Upper lobe of left lung (tissue), 6 donors: Measurements from ENCODE around the gene NOP9. TPM values are rescaled to one million over a fixed set of nuclear protein-coding genes. Genes with fewer than 3 reads are reported as not detected.

Experiments used
- ATAC-seq, 2 donors: fragments of 200-7000 bp; cut with Tn5 transposase; one replicate each; pipeline ENCODE4 v1.9.1; 2022; ENCODE audit warnings: mild to moderate bottlenecking in 2 of 2, moderate library complexity in 2 of 2; ENCODE audit not compliant: low FRiP score in 2 of 2
- DNase-seq, 2 donors: peaks; one replicate each; pipeline ENCODE4 v3.0.0-alpha.2; 2019 to 2020
- H3K27ac ChIP-seq, 4 donors: fragments of 200-600 bp; sonication (generic); one replicate each; pipeline ENCODE4 v1.5.1; 2016 to 2019
- H3K27me3 ChIP-seq, 4 donors: fragments of 200-600 bp; sonication (generic); one replicate each; pipeline ENCODE4 v1.5.1; 2017 to 2019
- H3K36me3 ChIP-seq, 4 donors: fragments of 200-600 bp; sonication (generic); one replicate each; pipeline ENCODE4 v1.5.1; 2016 to 2019
- H3K4me1 ChIP-seq, 4 donors: fragments of 200-600 bp; sonication (generic); one replicate each; pipeline ENCODE4 v1.5.1; 2018 to 2019
- H3K4me3 ChIP-seq, 4 donors: fragments of 200-600 bp; sonication (generic); one replicate each; pipeline ENCODE4 v1.5.1; 2017 to 2019; ENCODE audit warnings: mild to moderate bottlenecking in 2 of 4, moderate library complexity in 1 of 4
- H3K9me3 ChIP-seq, 4 donors: fragments of 200-600 bp; sonication (generic); one replicate each; pipeline ENCODE4 v1.5.1; 2018 to 2019
- EP300 ChIP-seq, 4 donors: sonication (generic); formaldehyde crosslinking; IDR thresholded peaks; one replicate each; pipeline ENCODE4 v1.5.1; 2017; ENCODE audit warnings: antibody characterized with exemption in 4 of 4, control low read depth in 2 of 4
- POLR2A ChIP-seq, 4 donors: fragments of 450-650 bp; IDR thresholded peaks; one replicate each; pipeline ENCODE4 v1.5.1; 2016 to 2017; ENCODE audit warnings: antibody characterized with exemption in 4 of 4, mild to moderate bottlenecking in 2 of 4
- POLR2AphosphoS5 ChIP-seq, 2 donors: sonication (generic); formaldehyde crosslinking; IDR thresholded peaks; one replicate each; pipeline ENCODE4 v1.5.1; 2017; ENCODE audit warnings: antibody characterized with exemption in 2 of 2
- WGBS, 2 donors: methylation state at CpG; one replicate each; pipeline ENCODE4 v1.1.5; 2017 to 2018; 5-methylcytosine and 5-hydroxymethylcytosine counted together
- total RNA-seq, 6 donors: library from RNA; depleted of rRNA in 4 of 6; stranded (reverse); fragments of >200 nt in 4 of 6; gene quantifications; one replicate each; pipeline versions ENCODE4 v1.1.0 to v1.2.1, GENCODE V29; 2016 to 2021
- TF ChIP-seq, protein P1 (sequence below), 6 experiments: fragments of 450-650 bp in 4 of 6; fragments of 200-600 bp in 2 of 6; sonication (generic) in 2 of 6; IDR thresholded peaks; one replicate each; pipeline ENCODE4 v1.5.1; 2016 to 2019; ENCODE audit warnings: antibody characterized with exemption in 6 of 6
- donor health status: DM: no; HTN: no; CAD: no; lungs with moderate emphysema.
- donor health status: DM: no; HTN: yes; CAD: no; lungs with severe emphysema.

Gene NOP9
- total RNA-seq, 6 donors from 2014 or later, result 13.3 to 31.4 (median 22.6) TPM

DNA sequence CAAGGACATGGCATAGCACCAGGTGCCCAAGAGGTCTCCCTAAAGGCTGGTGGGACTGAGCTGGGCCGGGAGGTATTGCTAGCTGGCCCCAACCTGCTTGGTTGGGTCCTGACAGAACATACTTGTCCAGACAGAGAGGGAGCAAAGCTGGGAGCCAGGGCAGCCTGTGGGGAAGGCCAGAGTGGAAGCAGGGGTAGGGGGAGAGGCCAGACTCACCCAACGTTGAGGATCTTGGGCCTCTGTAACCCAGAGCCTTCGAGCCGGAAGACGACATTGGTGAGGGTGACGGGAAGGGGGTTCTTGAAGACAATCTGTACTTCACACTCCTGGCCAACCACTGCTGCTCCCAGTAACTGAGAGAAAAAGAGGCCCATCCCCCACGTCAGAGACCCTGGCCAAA is 45.7 kb upstream of the NOP9 start:
- Histone ChIP-seq H3K4me3 (no peak overlapping the region), H3K27ac (no peak overlapping the region), H3K27me3 (no peaks in the 10 kb centered on the region), H3K4me1 (peaks cover 0 to 10% (median 5%) of the 10 kb centered on the region in 4 donors), H3K36me3 (peaks cover 0 to 19% (median 9%) of the 10 kb centered on the region in 4 donors), H3K9me3 (no peaks in the 10 kb centered on the region)
- DNase-seq, result no peak
- no peak for ATAC-seq
- 81 to 91% methylated on average over 6 to 7 of the region's 7 CpGs for WGBS, 2 donors
- TF ChIP-seq EP300 (IDR thresholded peaks at IDR 0.05) (no peak), POLR2A (IDR thresholded peaks at IDR 0.05) (no peak), POLR2AphosphoS5 (IDR thresholded peaks at IDR 0.05) (no peak)
- TF ChIP-seq, protein P1, sequence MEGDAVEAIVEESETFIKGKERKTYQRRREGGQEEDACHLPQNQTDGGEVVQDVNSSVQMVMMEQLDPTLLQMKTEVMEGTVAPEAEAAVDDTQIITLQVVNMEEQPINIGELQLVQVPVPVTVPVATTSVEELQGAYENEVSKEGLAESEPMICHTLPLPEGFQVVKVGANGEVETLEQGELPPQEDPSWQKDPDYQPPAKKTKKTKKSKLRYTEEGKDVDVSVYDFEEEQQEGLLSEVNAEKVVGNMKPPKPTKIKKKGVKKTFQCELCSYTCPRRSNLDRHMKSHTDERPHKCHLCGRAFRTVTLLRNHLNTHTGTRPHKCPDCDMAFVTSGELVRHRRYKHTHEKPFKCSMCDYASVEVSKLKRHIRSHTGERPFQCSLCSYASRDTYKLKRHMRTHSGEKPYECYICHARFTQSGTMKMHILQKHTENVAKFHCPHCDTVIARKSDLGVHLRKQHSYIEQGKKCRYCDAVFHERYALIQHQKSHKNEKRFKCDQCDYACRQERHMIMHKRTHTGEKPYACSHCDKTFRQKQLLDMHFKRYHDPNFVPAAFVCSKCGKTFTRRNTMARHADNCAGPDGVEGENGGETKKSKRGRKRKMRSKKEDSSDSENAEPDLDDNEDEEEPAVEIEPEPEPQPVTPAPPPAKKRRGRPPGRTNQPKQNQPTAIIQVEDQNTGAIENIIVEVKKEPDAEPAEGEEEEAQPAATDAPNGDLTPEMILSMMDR (IDR thresholded peaks at IDR 0.05), result no peak

DNA sequence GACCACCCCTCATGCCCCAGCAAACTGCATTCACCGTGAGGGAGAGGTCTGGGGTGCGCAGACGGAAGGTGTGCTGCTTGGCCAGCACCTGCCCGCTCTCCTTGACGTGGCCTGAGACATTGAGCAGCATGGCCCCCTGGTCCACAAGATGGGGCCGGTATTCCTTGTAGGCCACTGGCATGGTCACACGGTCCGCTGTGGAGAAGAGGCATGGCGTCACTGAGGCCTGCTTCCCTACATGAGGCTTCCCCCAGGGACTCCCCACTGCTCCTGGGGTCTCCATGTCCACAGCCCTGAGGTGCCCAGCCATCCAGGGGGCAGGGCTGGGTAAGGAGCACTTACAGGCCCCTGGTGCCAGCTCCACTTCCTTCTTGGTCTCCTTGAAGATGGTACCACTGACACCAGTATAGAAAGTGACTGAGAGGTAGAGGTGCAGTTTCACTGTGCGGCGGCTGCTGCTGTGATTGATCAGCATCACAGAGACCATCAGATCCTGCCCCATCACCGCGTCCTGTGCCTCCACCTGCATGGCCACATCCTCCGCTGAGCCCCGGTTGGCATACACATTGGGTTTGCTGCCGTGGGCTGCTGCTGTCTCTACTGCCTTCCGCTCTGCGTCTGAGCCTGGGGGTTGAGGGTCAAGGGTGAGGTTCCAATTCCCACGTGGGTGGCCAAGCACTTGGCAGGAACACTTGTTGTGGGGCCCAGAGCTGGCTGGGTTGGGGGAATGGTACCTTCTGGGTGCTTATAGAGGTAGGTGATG is 44.8 kb upstream of the NOP9 start:
- WGBS, 2 donors, result 94% methylated on average over 13 to 19 of the region's 19 CpGs
- TF ChIP-seq, protein P1 (IDR thresholded peaks at IDR 0.05), result no peak
- no peak for TF ChIP-seq POLR2A (IDR thresholded peaks at IDR 0.05)
- TF ChIP-seq POLR2AphosphoS5 (IDR thresholded peaks at IDR 0.05), result no peak
- TF ChIP-seq EP300 (IDR thresholded peaks at IDR 0.05), result no peak
- DNase-seq (no peak), ATAC-seq (no peak)
- Histone ChIP-seq H3K27me3 (no peaks in the 10 kb centered on the region), H3K27ac (no peak overlapping the region), H3K4me1 (peaks cover 0 to 19% (median 12%) of the 10 kb centered on the region in 4 donors), H3K9me3 (no peaks in the 10 kb centered on the region), H3K36me3 (peaks cover 0 to 19% (median 9%) of the 10 kb centered on the region in 4 donors), H3K4me3 (no peak overlapping the region)

DNA sequence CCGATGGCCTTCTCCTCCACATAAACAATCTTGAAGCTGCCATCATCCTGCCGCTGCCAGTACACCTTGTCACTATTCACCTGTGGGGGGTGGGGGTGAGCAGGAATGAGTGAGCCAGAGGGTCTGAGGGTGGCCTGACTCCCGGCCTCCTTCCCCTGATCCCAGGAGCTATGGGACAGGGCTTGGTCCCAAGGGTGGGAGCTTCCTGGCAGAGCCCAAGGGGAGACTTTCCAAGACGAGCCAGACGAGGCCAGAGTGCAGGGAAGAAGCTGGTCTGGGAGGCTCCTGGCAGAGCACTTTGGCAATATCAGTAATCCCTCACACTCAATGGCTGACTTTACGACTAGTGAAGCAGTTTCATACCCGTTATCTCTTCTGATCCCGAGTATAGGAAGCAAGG is 44.2 kb upstream of the NOP9 start:
- H3K9me3 ChIP-seq, result no peaks in the 10 kb centered on the region
- TF ChIP-seq EP300 (IDR thresholded peaks at IDR 0.05), result no peak
- no peak for TF ChIP-seq POLR2A (IDR thresholded peaks at IDR 0.05)
- no peak for TF ChIP-seq POLR2AphosphoS5 (IDR thresholded peaks at IDR 0.05)
- TF ChIP-seq, protein P1 (IDR thresholded peaks at IDR 0.05), result no peak
- H3K36me3 ChIP-seq, result peaks cover 0 to 19% (median 9%) of the 10 kb centered on the region in 4 donors
- DNase-seq, result no peak
- no peaks in the 10 kb centered on the region for H3K27me3 ChIP-seq
- peaks cover 0 to 19% (median 13%) of the 10 kb centered on the region in 4 donors for H3K4me1 ChIP-seq
- WGBS, 2 donors, result 91% methylated on average over 8 of the region's 8 CpGs
- H3K4me3 ChIP-seq, result no peak overlapping the region
- no peak for ATAC-seq
- H3K27ac ChIP-seq, result no peak overlapping the region

DNA sequence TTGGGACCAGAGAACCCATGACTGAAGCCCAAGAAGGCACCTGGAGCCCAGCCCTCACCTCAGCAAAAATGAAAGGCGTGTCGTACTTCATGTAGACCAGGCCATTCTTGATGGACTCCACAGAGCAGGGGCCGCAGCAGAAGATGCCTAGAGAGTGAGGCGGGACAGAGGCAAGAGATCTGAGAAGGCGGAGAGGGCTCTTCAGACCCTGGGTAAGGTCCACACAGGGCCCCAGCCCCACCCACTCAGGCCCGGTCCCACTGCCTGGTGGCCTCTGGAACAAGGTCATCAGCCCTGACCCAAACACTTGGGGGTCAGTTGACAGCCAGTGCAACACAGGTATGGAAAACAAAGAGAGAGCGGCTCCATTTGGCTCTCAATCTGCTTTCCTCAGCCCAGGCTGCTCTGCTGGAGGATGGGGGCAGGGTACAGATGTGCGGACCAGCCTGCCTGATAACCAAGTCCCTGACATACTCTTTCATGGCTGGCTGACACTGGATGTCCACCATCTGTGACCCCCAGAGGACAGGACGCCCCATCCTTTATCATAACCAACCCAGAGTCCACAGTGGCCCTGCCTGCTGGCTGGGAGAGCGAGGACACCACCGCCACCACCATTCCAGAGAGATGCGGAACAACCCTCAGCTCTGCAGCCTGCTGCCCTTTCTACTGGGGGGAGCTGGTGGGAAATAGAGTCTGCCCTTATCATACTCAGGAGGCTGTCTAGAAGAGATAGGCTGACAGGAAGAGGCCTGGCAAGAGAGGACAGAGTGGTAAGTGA is 43.5 kb upstream of the NOP9 start:
- peaks cover 0 to 19% (median 13%) of the 10 kb centered on the region in 4 donors for H3K4me1 ChIP-seq
- DNase-seq, result no peak
- H3K9me3 ChIP-seq, result no peaks in the 10 kb centered on the region
- H3K36me3 ChIP-seq, result peaks cover 0 to 19% (median 9%) of the 10 kb centered on the region in 4 donors
- WGBS, 2 donors, result 90 to 93% methylated on average over 10 to 12 of the region's 12 CpGs
- H3K4me3 ChIP-seq, result no peak overlapping the region
- no peaks in the 10 kb centered on the region for H3K27me3 ChIP-seq
- TF ChIP-seq POLR2AphosphoS5 (IDR thresholded peaks at IDR 0.05), result no peak
- TF ChIP-seq POLR2A (IDR thresholded peaks at IDR 0.05), result no peak
- TF ChIP-seq EP300 (IDR thresholded peaks at IDR 0.05), result no peak
- TF ChIP-seq, protein P1 (IDR thresholded peaks at IDR 0.05), result no peak
- ATAC-seq, result no peak
- no peak overlapping the region for H3K27ac ChIP-seq
